HepG2 (cell line): ENCODE data around the gene ARHGEF12. TPM values are rescaled to one million over a fixed set of nuclear protein-coding genes. Genes with fewer than 3 reads are reported as not detected.

Experiments used
- BCL6 ChIP-seq: IDR thresholded peaks from 2 replicates; pipeline ENCODE4 v1.6.1; 2016; ENCODE audit warnings: missing genetic modification reagents, missing compliant biosample characterization
- CHCHD3 ChIP-seq: sonication (generic); formaldehyde crosslinking; IDR thresholded peaks from 2 replicates; pipeline ENCODE4 v1.8.0; 2022; ENCODE audit warnings: mild to moderate bottlenecking, missing genetic modification reagents, moderate library complexity
- ETV5 ChIP-seq: IDR thresholded peaks from 2 replicates; pipeline ENCODE4 v1.6.1; 2018; ENCODE audit warnings: missing biosample characterization, missing genetic modification reagents, inconsistent platforms, borderline replicate concordance
- PCBP1 ChIP-seq: fragments of 200-400 bp; formaldehyde crosslinking; IDR thresholded peaks from 2 replicates; pipeline ENCODE4 v1.6.1; 2017; ENCODE audit warnings: mild to moderate bottlenecking, low read depth, low read length, borderline replicate concordance
- ZBTB38 ChIP-seq: sonication (generic); formaldehyde crosslinking; IDR thresholded peaks from 2 replicates; pipeline ENCODE4 v1.5.1; 2020; ENCODE audit warnings: mild to moderate bottlenecking, missing genetic modification reagents
- ZBTB42 ChIP-seq: sonication (generic); formaldehyde crosslinking; IDR thresholded peaks from 2 replicates; pipeline ENCODE4 v1.5.0; 2020; ENCODE audit warnings: mild to moderate bottlenecking, missing genetic modification reagents
- ZNF850 ChIP-seq: sonication (generic); formaldehyde crosslinking; conservative IDR thresholded peaks from 2 replicates; pipeline ENCODE4 v1.9.0; 2021; ENCODE audit warnings: mild to moderate bottlenecking, missing genetic modification reagents
- polyA plus RNA-seq, 8 experiments: library from polyadenylated mRNA; depleted of rRNA in 3 of 8; stranded (reverse) in 7 of 8; unstranded in 1 of 8; fragments of >200 nt; fragmentation: Illumina TruSeq in 4 of 8; extraction: Trizol in 4 of 8; gene quantifications; 2 replicates each; pipeline versions ENCODE4 v1.2.1 to v1.2.3, GENCODE V29; 2011 to 2016; ENCODE audit warnings: low read depth in 4 of 8, missing spikeins in 1 of 8, mixed read lengths in 1 of 8; ENCODE audit not compliant: insufficient read depth in 1 of 8
- total RNA-seq, 5 experiments: library from RNA; depleted of rRNA; stranded (reverse); fragments of >200 nt; fragmentation: Illumina TruSeq; extraction: Trizol; gene quantifications; 2 replicates each; pipeline ENCODE4 v1.2.3, GENCODE V29; 2016; ENCODE audit warnings: low read depth in 1 of 5
- TF ChIP-seq, protein P1 (sequence below): sonication (generic); formaldehyde crosslinking; IDR thresholded peaks from 2 replicates; pipeline ENCODE4 v1.4.0; 2020; ENCODE audit warnings: missing genetic modification reagents, borderline replicate concordance
- TF ChIP-seq, protein P2 (sequence below): IDR thresholded peaks from 2 replicates; pipeline ENCODE4 v1.6.1; 2016
- TF ChIP-seq, protein P3 (sequence below): sonication (generic); formaldehyde crosslinking; IDR thresholded peaks from 2 replicates; pipeline ENCODE4 v1.4.0; 2020; ENCODE audit warnings: missing genetic modification reagents, borderline replicate concordance
- TF ChIP-seq, protein P4 (sequence below): sonication (generic); formaldehyde crosslinking; IDR thresholded peaks from 2 replicates; pipeline ENCODE4 v1.5.0; 2020; ENCODE audit warnings: missing genetic modification reagents
- TF ChIP-seq, protein P5 (sequence below): sonication (generic); formaldehyde crosslinking; IDR thresholded peaks from 2 replicates; pipeline ENCODE4 v1.4.0; 2020; ENCODE audit warnings: mild to moderate bottlenecking, missing genetic modification reagents
- TF ChIP-seq, protein P6 (sequence below): sonication (generic); formaldehyde crosslinking; IDR thresholded peaks from 2 replicates; pipeline ENCODE4 v1.4.0; 2020; ENCODE audit warnings: mild to moderate bottlenecking, missing genetic modification reagents
- TF ChIP-seq, protein P7 (sequence below): sonication (generic); formaldehyde crosslinking; IDR thresholded peaks from 2 replicates; pipeline ENCODE4 v1.4.0; 2020; ENCODE audit warnings: missing genetic modification reagents, borderline replicate concordance

Gene ARHGEF12
- total and polyA plus RNA-seq, 2 of the 13 experiments (the other 11 are each of a cell fraction or from before 2014, with no cell fraction given): 17.9 to 54.4 TPM

DNA sequence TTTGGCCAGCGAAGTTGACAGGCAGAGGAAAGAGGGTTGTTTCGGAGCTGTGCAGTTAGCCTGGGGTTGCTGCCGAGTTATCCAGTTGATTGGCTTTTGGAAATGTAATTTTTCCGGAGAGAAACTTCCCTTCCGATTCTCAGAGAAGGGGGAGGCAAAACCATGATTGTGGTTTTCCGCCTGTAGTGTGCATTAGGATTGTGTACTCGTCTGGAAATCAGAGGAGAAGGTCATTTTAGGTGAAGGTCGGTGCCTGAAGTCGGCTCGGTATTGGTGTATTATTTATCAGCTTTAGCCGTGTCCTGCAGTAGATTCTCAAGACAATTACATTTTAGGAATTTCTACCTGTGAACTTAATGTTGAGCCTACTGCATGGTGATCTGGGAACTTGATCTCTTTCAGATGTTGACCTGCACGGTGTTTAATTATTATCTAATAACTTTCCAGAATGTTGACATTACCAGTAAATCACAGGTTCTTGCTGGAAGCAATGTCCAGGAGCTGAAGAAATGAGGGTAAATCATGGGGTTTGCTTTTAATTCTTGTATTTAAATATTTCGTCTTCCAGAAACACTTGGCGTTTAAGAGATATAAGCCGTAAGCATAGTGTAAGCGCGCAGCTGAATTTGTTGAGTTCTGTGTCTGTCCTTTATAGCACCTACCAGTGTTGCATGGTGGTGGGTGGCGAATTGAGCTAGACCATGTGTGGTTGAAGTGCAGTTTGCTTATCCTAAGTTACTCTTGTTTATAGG lies 1.3 kb downstream of the ARHGEF12 start (continued):
- TF ChIP-seq, protein P1, sequence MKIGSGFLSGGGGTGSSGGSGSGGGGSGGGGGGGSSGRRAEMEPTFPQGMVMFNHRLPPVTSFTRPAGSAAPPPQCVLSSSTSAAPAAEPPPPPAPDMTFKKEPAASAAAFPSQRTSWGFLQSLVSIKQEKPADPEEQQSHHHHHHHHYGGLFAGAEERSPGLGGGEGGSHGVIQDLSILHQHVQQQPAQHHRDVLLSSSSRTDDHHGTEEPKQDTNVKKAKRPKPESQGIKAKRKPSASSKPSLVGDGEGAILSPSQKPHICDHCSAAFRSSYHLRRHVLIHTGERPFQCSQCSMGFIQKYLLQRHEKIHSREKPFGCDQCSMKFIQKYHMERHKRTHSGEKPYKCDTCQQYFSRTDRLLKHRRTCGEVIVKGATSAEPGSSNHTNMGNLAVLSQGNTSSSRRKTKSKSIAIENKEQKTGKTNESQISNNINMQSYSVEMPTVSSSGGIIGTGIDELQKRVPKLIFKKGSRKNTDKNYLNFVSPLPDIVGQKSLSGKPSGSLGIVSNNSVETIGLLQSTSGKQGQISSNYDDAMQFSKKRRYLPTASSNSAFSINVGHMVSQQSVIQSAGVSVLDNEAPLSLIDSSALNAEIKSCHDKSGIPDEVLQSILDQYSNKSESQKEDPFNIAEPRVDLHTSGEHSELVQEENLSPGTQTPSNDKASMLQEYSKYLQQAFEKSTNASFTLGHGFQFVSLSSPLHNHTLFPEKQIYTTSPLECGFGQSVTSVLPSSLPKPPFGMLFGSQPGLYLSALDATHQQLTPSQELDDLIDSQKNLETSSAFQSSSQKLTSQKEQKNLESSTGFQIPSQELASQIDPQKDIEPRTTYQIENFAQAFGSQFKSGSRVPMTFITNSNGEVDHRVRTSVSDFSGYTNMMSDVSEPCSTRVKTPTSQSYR (CRISPR knock-in tag): no peak
- TF ChIP-seq BCL6: no peak
- TF ChIP-seq PCBP1: no peak
- TF ChIP-seq, protein P2, sequence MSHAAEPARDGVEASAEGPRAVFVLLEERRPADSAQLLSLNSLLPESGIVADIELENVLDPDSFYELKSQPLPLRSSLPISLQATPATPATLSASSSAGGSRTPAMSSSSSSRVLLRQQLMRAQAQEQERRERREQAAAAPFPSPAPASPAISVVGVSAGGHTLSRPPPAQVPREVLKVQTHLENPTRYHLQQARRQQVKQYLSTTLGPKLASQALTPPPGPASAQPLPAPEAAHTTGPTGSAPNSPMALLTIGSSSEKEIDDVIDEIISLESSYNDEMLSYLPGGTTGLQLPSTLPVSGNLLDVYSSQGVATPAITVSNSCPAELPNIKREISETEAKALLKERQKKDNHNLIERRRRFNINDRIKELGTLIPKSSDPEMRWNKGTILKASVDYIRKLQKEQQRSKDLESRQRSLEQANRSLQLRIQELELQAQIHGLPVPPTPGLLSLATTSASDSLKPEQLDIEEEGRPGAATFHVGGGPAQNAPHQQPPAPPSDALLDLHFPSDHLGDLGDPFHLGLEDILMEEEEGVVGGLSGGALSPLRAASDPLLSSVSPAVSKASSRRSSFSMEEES (CRISPR knock-in tag): no peak
- TF ChIP-seq, protein P3, sequence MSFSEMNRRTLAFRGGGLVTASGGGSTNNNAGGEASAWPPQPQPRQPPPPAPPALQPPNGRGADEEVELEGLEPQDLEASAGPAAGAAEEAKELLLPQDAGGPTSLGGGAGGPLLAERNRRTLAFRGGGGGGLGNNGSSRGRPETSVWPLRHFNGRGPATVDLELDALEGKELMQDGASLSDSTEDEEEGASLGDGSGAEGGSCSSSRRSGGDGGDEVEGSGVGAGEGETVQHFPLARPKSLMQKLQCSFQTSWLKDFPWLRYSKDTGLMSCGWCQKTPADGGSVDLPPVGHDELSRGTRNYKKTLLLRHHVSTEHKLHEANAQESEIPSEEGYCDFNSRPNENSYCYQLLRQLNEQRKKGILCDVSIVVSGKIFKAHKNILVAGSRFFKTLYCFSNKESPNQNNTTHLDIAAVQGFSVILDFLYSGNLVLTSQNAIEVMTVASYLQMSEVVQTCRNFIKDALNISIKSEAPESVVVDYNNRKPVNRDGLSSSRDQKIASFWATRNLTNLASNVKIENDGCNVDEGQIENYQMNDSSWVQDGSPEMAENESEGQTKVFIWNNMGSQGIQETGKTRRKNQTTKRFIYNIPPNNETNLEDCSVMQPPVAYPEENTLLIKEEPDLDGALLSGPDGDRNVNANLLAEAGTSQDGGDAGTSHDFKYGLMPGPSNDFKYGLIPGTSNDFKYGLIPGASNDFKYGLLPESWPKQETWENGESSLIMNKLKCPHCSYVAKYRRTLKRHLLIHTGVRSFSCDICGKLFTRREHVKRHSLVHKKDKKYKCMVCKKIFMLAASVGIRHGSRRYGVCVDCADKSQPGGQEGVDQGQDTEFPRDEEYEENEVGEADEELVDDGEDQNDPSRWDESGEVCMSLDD: no peak
- no peak for TF ChIP-seq ETV5 (CRISPR knock-in tag)
- TF ChIP-seq, protein P4, sequence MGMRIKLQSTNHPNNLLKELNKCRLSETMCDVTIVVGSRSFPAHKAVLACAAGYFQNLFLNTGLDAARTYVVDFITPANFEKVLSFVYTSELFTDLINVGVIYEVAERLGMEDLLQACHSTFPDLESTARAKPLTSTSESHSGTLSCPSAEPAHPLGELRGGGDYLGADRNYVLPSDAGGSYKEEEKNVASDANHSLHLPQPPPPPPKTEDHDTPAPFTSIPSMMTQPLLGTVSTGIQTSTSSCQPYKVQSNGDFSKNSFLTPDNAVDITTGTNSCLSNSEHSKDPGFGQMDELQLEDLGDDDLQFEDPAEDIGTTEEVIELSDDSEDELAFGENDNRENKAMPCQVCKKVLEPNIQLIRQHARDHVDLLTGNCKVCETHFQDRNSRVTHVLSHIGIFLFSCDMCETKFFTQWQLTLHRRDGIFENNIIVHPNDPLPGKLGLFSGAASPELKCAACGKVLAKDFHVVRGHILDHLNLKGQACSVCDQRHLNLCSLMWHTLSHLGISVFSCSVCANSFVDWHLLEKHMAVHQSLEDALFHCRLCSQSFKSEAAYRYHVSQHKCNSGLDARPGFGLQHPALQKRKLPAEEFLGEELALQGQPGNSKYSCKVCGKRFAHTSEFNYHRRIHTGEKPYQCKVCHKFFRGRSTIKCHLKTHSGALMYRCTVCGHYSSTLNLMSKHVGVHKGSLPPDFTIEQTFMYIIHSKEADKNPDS (CRISPR knock-in tag): no peak
- no peak for TF ChIP-seq ZBTB42 (CRISPR knock-in tag)
- no peak for TF ChIP-seq ZBTB38 (CRISPR knock-in tag)
- no peak for TF ChIP-seq ZNF850 (CRISPR knock-in tag)
- TF ChIP-seq, protein P5, sequence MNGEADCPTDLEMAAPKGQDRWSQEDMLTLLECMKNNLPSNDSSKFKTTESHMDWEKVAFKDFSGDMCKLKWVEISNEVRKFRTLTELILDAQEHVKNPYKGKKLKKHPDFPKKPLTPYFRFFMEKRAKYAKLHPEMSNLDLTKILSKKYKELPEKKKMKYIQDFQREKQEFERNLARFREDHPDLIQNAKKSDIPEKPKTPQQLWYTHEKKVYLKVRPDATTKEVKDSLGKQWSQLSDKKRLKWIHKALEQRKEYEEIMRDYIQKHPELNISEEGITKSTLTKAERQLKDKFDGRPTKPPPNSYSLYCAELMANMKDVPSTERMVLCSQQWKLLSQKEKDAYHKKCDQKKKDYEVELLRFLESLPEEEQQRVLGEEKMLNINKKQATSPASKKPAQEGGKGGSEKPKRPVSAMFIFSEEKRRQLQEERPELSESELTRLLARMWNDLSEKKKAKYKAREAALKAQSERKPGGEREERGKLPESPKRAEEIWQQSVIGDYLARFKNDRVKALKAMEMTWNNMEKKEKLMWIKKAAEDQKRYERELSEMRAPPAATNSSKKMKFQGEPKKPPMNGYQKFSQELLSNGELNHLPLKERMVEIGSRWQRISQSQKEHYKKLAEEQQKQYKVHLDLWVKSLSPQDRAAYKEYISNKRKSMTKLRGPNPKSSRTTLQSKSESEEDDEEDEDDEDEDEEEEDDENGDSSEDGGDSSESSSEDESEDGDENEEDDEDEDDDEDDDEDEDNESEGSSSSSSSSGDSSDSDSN (CRISPR knock-in tag): no peak
- TF ChIP-seq CHCHD3: no peak
- TF ChIP-seq, protein P6, sequence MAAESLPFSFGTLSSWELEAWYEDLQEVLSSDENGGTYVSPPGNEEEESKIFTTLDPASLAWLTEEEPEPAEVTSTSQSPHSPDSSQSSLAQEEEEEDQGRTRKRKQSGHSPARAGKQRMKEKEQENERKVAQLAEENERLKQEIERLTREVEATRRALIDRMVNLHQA (CRISPR knock-in tag): no peak
- TF ChIP-seq, protein P7, sequence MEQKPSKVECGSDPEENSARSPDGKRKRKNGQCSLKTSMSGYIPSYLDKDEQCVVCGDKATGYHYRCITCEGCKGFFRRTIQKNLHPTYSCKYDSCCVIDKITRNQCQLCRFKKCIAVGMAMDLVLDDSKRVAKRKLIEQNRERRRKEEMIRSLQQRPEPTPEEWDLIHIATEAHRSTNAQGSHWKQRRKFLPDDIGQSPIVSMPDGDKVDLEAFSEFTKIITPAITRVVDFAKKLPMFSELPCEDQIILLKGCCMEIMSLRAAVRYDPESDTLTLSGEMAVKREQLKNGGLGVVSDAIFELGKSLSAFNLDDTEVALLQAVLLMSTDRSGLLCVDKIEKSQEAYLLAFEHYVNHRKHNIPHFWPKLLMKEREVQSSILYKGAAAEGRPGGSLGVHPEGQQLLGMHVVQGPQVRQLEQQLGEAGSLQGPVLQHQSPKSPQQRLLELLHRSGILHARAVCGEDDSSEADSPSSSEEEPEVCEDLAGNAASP: peak; percentile 98
